Esophagus muscularis mucosa (tissue), 4 donors: Measurements from ENCODE around the gene PTPRN2. TPM values are rescaled to one million over a fixed set of nuclear protein-coding genes. Genes with fewer than 3 reads are reported as not detected.

Source experiments
- DNase-seq: peaks from one replicate; pipeline ENCODE4 v3.0.0-alpha.2; 2017; ENCODE audit errors: extremely low spot score
- H3K27ac ChIP-seq, 4 donors: fragments of 200-600 bp; sonication (generic); replicated peaks in 1 of 4; 1 replicate in 3 of 4; 2 replicates in 1 of 4; pipeline ENCODE4 v1.5.1; 2016 to 2019; ENCODE audit warnings: mild to moderate bottlenecking in 1 of 4
- H3K27me3 ChIP-seq, 4 donors: fragments of 200-600 bp; sonication (generic); one replicate each; pipeline versions ENCODE4 v1.5.1 to v1.6.0; 2016 to 2019
- H3K36me3 ChIP-seq, 4 donors: fragments of 200-600 bp; sonication (generic); one replicate each; pipeline ENCODE4 v1.5.1; 2016 to 2019
- H3K4me1 ChIP-seq, 4 donors: fragments of 200-600 bp; sonication (generic); one replicate each; pipeline ENCODE4 v1.5.1; 2016 to 2019
- H3K4me3 ChIP-seq, 4 donors: fragments of 200-600 bp; sonication (generic); 1 replicate in 2 of 4; 2 replicates in 2 of 4; pipeline ENCODE4 v1.5.1; 2016 to 2019; ENCODE audit warnings: mild to moderate bottlenecking in 4 of 4, moderate library complexity in 1 of 4
- H3K9me3 ChIP-seq, 4 donors: fragments of 200-600 bp; sonication (generic); 1 replicate in 3 of 4; 2 replicates in 1 of 4; pipeline ENCODE4 v1.5.1; 2016 to 2019
- EP300 ChIP-seq: sonication (generic); formaldehyde crosslinking; IDR thresholded peaks from one replicate; pipeline ENCODE4 v1.6.1; 2017; ENCODE audit warnings: antibody characterized with exemption
- POLR2A ChIP-seq: fragments of 450-650 bp; IDR thresholded peaks from one replicate; pipeline ENCODE4 v1.6.1; 2017; ENCODE audit warnings: antibody characterized with exemption, moderate library complexity, mild to moderate bottlenecking, low read depth
- POLR2AphosphoS5 ChIP-seq, 2 donors: sonication (generic); formaldehyde crosslinking; IDR thresholded peaks; one replicate each; pipeline ENCODE4 v1.6.1; 2017; ENCODE audit warnings: antibody characterized with exemption in 2 of 2
- WGBS: methylation state at CpG from one replicate; pipeline ENCODE4 v1.1.5; 2018; 5-methylcytosine and 5-hydroxymethylcytosine counted together
- intact Hi-C: fragments of 100-400 bp; cut with DNase I; formaldehyde crosslinking; loops from one replicate; pipeline ENCODE4 v1.15.1; 2023
- total RNA-seq, 4 donors: library from RNA; depleted of rRNA; stranded (reverse); fragments of >200 nt; gene quantifications; one replicate each; pipeline versions ENCODE4 v1.1.0 to v1.2.1, GENCODE V29; 2016
- TF ChIP-seq, protein P1 (sequence below), 3 experiments: fragments of 200-600 bp in 2 of 3; fragments of 450-650 bp in 1 of 3; sonication (generic) in 2 of 3; IDR thresholded peaks; one replicate each; pipeline ENCODE4 v1.5.1; 2017 to 2019; ENCODE audit warnings: antibody characterized with exemption in 3 of 3, mild to moderate bottlenecking in 2 of 3, moderate library complexity in 1 of 3

Gene PTPRN2
- total RNA-seq, 4 donors from 2014 or later = 2.1 to 3.1 (median 3.1) TPM

DNA sequence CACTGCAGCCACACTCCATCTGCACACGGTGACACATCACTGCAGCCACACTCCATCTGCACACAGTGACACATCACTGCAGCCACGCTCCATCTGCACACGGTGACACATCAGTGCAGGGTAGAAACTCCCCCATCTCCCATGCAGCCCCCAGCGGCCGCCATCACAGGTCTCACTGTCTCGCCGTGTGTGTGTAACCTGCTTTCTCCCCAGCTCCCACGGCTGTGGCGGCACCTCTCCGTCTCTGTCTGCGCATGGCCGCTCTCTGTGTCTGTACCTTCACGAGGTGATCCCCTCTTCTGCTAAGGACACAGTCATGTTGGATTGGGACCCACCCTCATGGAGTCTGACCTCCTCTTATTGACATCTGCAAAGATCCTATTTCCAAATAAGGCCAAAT is 527.4 kb downstream of the PTPRN2 start:
- TF ChIP-seq POLR2A (no peak), EP300 (no peak), POLR2AphosphoS5 (IDR thresholded peaks at IDR 0.05) (no peak)
- TF ChIP-seq, protein P1, sequence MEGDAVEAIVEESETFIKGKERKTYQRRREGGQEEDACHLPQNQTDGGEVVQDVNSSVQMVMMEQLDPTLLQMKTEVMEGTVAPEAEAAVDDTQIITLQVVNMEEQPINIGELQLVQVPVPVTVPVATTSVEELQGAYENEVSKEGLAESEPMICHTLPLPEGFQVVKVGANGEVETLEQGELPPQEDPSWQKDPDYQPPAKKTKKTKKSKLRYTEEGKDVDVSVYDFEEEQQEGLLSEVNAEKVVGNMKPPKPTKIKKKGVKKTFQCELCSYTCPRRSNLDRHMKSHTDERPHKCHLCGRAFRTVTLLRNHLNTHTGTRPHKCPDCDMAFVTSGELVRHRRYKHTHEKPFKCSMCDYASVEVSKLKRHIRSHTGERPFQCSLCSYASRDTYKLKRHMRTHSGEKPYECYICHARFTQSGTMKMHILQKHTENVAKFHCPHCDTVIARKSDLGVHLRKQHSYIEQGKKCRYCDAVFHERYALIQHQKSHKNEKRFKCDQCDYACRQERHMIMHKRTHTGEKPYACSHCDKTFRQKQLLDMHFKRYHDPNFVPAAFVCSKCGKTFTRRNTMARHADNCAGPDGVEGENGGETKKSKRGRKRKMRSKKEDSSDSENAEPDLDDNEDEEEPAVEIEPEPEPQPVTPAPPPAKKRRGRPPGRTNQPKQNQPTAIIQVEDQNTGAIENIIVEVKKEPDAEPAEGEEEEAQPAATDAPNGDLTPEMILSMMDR (IDR thresholded peaks at IDR 0.05) = no peak
- H3K27me3 ChIP-seq = peaks cover 0 to 21% (median 0%) of the 10 kb centered on the region in 4 donors
- peaks cover 0 to 12% (median 0%) of the 10 kb centered on the region in 4 donors for H3K9me3 ChIP-seq
- WGBS = 95% methylated on average over 11 of the region's 13 CpGs
- no peak overlapping the region for H3K4me3 ChIP-seq
- H3K36me3 ChIP-seq = no peaks in the 10 kb centered on the region
- no peak overlapping the region for H3K27ac ChIP-seq
- intact Hi-C loops = no loop called here
- H3K4me1 ChIP-seq = no peaks in the 10 kb centered on the region
- DNase-seq = no peak

DNA sequence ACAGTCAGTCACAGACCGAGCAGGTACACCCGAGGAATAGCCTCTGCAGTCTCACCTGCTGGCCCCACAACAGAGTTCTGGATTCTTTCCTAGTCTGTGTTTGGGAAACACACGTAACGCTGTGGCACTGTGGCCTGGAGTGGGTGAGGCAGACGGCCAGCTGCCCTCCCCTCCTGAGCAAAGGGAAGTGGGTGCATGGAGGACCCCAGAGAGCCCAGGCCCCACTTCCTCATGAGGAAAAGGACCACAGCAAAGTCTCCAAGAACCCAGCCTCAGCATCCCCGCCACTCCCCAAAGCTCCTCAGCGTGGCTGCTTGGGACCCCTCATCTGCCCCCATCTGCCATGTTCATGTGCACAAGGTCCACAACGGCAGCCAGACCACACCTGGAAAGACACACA is 530.2 kb downstream of the PTPRN2 start:
- peaks cover 0 to 22% (median 0%) of the 10 kb centered on the region in 4 donors for H3K27me3 ChIP-seq
- 93% methylated on average over 5 of the region's 8 CpGs for WGBS
- intact Hi-C loops = no loop called here
- no peak overlapping the region for H3K4me3 ChIP-seq
- no peak for DNase-seq
- H3K4me1 ChIP-seq = no peaks in the 10 kb centered on the region
- H3K27ac ChIP-seq = no peak overlapping the region
- peaks cover 0 to 8% (median 0%) of the 10 kb centered on the region in 4 donors for H3K9me3 ChIP-seq
- H3K36me3 ChIP-seq = no peaks in the 10 kb centered on the region
- TF ChIP-seq, protein P1 (IDR thresholded peaks at IDR 0.05) = no peak
- TF ChIP-seq EP300 (no peak), POLR2AphosphoS5 (IDR thresholded peaks at IDR 0.05) (no peak), POLR2A (no peak)

GRCh38 chr7:158056761-158057160 is 530.9 kb downstream of the PTPRN2 start:
- Histone ChIP-seq H3K36me3 (no peaks in the 10 kb centered on the region), H3K27ac (no peak overlapping the region), H3K4me3 (no peak overlapping the region), H3K9me3 (peaks cover 0 to 2% (median 0%) of the 10 kb centered on the region in 4 donors), H3K4me1 (no peaks in the 10 kb centered on the region), H3K27me3 (peaks cover 0 to 17% (median 0%) of the 10 kb centered on the region in 4 donors)
- 91% methylated on average over 17 of the region's 17 CpGs for WGBS
- intact Hi-C loops = no loop called here
- no peak for DNase-seq
- TF ChIP-seq POLR2A = no peak
- no peak for TF ChIP-seq POLR2AphosphoS5 (IDR thresholded peaks at IDR 0.05)
- TF ChIP-seq EP300 = no peak
- TF ChIP-seq, protein P1 (IDR thresholded peaks at IDR 0.05) = no peak

DNA sequence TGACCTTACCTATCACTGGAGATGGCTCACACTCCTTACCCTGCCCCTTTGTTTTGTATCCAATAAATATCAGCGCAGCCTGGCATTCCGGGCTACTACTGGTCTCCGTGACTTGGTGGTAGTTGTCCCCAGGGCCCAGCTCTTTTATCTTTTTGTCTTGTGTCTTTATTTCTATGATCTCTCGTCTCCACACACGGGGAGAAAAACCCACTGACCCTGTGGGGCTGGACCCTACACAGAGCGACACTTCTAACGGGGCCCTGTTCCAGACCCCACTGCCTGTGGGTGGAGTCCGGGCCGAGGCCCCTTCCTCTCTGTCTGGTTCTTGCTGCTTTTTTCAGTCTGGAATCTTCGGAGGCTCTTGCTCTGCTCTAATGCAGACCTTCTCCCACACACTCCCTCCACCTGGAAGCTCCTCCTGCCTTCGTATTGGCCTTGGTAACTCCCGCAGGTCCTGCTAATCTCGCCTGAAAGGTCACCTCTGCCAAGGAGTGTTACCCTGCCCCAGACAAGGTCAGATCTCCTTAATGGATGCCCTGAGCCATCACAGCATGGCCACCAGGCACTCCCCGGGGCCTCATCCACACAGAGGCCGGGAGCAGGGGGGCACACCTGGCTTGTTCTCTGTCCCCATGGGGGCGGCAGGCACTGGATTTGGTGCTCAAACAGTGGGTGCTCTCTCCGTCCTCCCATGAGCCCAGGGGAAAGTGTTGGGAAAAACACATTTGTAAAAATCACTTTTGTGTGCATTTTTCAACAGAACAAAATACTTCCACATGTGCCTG is 531.7 kb downstream of the PTPRN2 start:
- no peaks in the 10 kb centered on the region for H3K9me3 ChIP-seq
- peaks cover 0 to 9% (median 0%) of the 10 kb centered on the region in 4 donors for H3K27me3 ChIP-seq
- H3K27ac ChIP-seq = no peak overlapping the region
- H3K4me3 ChIP-seq = no peak overlapping the region
- no peaks in the 10 kb centered on the region for H3K4me1 ChIP-seq
- intact Hi-C loops = no loop called here
- WGBS = 88% methylated on average over 17 of the region's 17 CpGs
- H3K36me3 ChIP-seq = no peaks in the 10 kb centered on the region
- TF ChIP-seq, protein P1 (IDR thresholded peaks at IDR 0.05) = no peak
- TF ChIP-seq POLR2A (no peak), EP300 (no peak), POLR2AphosphoS5 (IDR thresholded peaks at IDR 0.05) (no peak)
- no peak for DNase-seq
